GM21737 (cell line): ENCODE measurements around the gene ACSL6.
"Not testable (repeated sequence)": the region's sequence is repeated elsewhere in the genome, so short reads cannot be mapped to it uniquely, and the experiment has no call there.

Experiments used
- ATAC-seq: cut with Tn5 transposase; IDR thresholded peaks from one replicate; pipeline ENCODE4 v1.9.1; 2021; ENCODE audit warnings: mild to moderate bottlenecking, moderate library complexity; ENCODE audit not compliant: unreplicated experiment

ACSL6 gene

GRCh38 chr5:131947445-131947844 is 64.0 kb downstream of the ACSL6 start:
- ATAC-seq = no peak

GRCh38 chr5:131945551-131946168 is 65.8 kb downstream of the ACSL6 start, which contains the start of gene MEIKIN:
Gene MEIKIN, minus strand, starts transcription at chr5:131945663. Its CDS starts 158 bp downstream, at chr5:131945505.
- no peak for ATAC-seq

- no peak for ATAC-seq
Measured at GRCh38 chr5:131944702-131945550, 66.5 kb downstream of the ACSL6 start.

DNA sequence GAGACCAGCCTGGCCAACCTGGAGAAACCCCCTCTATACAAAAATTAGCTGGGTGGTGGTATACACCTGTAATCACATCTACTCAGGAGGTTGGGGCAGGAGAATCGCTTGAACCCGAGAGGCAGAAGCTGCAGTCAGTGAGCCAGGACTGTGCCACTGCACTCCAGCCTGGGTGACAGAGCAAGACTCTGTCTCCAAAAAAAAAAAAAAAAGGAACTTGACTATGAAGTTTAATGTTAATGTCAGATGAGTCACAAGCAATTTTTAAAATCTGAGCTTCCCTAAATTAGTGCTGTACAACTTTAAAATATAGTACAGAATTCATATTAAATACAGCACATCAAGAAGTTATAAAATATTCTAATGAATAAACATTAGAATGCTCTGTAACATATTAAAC is 67.5 kb downstream of the ACSL6 start:
- ATAC-seq = no peak

GRCh38 chr5:131942016-131942415 is 69.4 kb downstream of the ACSL6 start:
- no peak for ATAC-seq

DNA sequence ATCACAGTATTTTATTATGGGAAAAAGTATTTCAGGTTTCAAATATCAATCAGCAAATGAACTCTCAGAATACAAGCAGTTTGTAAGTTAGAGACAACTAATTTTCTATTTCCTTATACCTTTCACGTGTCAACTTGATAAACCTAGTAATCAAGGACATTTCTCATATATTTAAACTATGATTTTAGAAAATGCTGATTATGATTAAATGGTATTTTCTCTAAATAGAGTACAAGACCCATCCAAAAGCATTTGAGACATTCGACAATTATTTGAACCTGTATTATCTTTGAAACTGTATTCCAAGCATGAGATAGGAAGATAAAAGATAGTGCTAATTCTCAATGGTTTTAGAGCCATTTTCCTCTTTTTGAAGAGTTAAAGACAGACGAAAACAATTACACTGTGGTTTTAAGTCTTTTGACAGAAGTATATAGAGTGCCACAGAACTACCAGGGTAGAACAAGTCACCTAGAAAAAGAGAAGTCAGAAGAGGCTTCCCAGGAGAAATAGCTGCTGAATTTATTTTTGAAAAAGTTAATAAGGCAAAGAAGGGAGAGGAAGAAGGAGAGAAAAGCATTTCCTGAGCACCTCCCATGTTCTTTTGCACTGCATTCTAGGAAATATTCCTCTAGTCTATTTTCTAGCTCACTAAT is 71.6 kb downstream of the ACSL6 start:
- no peak for ATAC-seq

DNA sequence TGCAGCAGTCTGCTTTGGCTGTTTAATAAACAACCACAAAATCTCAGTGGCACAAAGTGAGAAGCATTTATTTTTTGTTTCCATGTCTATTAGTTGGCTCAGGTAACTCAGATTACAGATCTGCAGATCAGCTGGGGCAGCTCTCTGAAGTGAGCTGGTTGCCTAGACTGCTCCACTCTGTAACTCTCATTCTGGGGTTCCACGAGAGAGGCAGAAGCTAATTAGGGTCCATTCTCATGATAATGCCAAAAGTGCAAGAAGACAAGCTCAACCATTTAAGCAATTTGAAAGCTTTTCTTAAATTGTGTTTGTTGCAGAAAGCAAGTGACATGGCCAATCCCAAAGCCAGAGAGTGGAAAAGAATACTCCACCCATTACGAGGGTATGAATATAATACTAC is 79.2 kb downstream of the ACSL6 start:
- no peak for ATAC-seq

- ATAC-seq = no peak
Measured at GRCh38 chr5:131928957-131929356, 82.5 kb downstream of the ACSL6 start.

DNA sequence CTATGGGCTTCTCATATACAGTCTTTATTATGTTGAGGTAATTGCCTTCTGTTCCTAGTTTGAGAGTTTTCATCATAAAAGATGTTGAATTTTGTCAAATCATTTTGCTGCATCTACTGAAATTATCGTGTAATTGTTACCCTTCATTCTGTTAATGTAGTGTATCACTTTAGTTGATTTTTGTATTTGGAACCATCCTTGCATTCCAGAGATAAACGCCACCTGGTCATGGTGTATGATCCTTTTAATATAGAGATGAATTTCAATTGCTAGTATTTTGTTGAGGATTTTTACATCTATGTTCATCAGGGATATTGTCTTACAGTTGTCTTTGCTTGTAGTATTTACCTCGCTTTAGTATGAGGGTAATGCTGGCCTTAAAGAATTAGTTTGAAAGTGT is 85.3 kb downstream of the ACSL6 start:
- no peak for ATAC-seq

DNA sequence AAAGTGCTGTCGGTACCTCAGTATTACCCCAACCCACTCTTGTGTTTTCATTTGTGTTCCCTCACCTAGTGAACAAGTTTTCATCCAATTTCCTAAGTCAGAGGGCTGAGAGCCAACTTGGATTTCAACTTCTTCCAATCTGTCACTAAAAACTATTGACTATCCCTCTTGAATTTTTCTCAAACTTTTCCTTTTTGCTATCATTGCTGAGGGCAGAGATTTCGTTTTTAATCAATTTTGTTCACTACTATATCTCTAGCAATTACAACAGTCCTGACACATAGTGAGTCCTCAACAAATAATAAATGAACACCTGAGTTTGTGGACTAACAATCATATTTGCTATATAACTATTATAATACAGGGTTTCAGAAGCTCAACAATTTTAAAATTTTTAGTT is 95.0 kb downstream of the ACSL6 start:
- no peak for ATAC-seq

DNA sequence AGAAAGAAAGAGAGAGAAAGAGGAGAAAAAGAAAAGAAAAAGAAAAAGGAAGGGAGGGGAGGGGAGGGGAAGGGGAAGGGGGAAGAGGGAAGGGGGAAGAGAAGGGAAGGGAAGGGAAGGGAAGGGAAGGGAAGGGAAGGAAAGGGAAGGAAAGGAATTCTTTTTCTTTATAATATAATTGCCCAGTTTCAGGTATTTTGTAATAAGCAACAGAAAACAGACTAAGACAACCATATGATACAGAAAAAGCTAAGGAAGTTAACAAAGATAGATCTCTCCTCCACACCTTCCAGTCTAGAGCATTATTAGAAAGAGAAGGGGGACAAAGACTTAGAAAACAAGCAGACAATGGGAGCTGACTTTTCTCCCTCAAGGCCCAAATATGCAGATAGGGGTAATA is 97.0 kb downstream of the ACSL6 start:
- ATAC-seq = no peak

DNA sequence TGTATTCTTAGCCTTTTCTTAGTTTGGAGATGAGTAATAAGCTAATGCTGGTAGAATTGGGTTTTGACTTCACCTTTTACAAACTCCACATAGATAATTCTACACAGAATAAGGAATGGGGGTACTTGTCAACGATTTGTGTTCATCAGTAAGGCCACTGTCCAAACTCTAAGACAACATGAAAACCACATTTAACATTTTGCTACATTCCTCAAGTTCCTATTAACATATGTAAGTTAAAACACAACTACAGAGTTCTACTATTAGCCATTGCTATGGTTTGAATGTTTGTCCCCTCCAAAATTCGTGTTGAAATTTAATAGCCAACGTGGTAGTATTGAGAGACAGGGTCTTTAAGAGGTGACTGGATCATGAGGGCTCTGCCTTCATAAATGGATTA is 97.9 kb downstream of the ACSL6 start:
- ATAC-seq = no peak

DNA sequence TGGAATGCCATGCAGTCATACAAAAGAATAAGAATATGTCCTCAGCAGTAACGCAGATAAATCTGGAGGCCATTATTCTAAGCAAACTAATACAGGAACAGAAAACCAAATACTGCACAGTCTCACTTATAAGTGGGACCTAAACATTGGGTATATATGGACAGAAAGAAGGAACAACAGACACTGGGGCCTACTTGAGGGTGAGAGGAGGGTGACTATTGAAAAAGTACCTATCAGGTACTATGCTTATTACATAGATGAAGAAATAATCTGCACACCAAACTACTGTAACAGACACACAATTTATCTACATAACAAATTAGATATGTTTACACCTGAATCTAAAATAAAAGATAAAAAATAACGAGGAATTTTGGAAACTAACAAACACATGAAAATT is 104.8 kb downstream of the ACSL6 start:
- no peak for ATAC-seq

DNA sequence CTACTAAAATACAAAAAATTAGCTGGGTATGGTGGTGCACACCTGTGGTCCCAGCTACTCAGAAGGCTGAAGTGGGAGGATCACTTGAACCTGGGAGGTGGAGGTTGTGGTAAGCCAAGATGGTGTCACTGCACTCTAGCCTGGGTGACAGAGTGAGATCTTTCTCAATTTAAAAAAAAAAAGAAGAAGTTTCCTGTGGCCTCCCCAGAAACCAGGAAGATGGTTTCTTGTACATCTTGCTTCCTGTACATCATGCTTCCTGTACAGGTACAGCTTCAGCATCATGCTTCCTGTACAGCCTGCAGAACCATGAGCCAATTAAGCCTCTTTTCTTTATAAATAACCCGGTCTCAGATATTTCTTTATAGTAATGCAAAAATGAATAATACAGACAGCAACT is 109.2 kb downstream of the ACSL6 start:
- ATAC-seq = not testable (repeated sequence)
